HG02943 (cell line): Measurements from ENCODE around the gene LHX1.

Source experiments
- ATAC-seq: cut with Tn5 transposase; IDR thresholded peaks from one replicate; pipeline ENCODE4 v1.9.1; 2021; ENCODE audit warnings: mild to moderate bottlenecking, low read depth, moderate library complexity; ENCODE audit not compliant: unreplicated experiment

LHX1 gene

GRCh38 chr17:36921095-36921851 is 16.0 kb upstream of the LHX1 start:
- no peak for ATAC-seq

GRCh38 chr17:36922175-36922574 is 15.1 kb upstream of the LHX1 start:
- ATAC-seq: no peak

- no peak for ATAC-seq
Measured at GRCh38 chr17:36923814-36924221, 13.5 kb upstream of the LHX1 start.

- no peak for ATAC-seq
Measured at GRCh38 chr17:36926226-36926625, 11.0 kb upstream of the LHX1 start.

GRCh38 chr17:36926701-36927100 is 10.6 kb upstream of the LHX1 start:
- no peak for ATAC-seq

DNA sequence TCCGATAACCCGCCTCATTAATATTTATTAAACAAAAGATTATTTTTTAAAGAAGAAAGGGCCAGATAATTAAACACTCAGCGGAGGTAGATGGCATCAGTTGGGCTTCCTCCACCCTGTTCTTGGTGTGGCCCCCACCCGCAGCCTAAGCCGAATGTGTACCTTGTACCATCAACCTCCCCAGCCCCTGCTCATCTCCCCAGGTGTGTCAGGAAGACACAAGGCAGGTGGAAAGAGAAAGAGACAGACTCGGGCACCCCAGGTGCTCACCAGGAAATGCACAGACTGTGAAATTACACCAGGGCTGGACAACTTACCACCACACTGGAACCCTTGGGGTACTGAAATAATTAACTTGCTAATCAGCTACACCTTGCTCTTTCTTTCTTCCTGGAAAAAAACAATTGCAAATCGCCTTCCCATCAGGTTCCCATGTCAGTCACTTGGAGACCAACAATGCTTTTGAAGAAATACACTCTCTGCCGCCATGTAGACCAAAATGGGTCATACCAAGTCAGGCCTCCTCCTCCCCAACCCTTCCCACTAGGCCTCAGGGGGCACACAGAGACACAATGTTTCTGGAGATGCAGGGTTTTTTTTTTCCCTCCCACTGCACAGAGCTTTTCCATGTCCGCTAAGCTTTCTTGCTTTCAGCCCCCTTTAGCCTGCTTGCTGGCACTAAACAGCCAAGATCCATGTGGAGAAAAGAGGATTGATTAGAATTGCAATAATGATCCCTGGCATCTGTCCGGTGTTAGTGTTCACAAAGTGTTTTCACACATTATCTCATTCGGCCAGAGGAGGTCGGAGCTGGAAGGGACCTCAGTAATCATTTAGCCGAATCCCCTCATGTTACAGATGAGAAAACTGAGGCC is 8.6 kb upstream of the LHX1 start:
- no peak for ATAC-seq

DNA sequence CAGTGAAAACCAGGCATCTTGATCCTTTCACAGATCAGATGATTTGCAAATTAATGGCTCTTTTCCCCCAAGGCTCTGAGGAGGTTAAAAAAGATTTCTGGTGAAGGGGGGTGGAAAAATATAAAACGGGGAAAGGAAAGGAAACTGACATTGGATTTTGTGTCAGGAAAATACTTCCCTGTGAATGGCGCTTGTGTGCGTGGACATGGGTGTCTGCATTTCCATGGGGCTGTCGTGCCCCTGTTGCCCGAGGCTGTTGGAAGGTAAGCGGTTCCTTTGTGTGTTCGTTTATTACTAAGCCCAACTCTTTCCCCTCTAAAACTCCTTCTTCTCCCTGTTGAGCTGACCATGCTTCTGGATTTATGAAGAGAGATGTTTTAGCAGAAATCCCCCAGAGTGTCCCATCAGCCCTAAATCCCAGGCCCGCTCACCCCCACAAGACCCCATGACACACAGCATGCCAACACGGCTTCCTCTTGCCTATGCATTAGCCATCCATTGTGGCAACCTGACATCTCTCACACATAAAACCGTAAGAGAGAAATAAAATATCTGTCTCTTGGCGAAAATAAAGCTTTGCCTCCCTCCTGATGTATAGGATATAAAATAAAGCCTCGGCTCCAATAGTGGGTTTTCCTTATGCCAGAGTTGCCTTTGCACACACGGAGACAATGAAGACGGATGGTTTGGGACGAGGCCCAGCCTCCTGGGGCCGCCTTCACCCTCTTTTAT is 7.3 kb upstream of the LHX1 start:
- no peak for ATAC-seq

DNA sequence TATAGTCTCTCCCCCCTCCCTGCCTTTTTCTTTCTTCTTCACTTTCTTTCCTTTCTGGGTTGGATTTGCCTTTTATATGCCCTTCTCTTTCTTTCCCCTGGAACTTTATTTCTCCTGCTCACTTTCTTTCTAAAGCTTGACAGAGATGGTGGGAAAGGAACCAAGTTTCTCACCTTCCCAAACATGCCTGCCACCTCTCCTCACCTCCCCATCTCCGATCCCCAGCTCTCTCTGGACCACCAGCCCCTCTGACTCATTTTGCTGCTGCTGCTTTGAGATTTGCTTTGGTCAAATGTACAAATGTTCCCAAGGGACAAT is 6.7 kb upstream of the LHX1 start:
- no peak for ATAC-seq

- ATAC-seq: no peak
Measured at GRCh38 chr17:36931096-36931696, 6.1 kb upstream of the LHX1 start.

- no peak for ATAC-seq
Measured at GRCh38 chr17:36931697-36932382, 5.4 kb upstream of the LHX1 start.

- ATAC-seq: no peak
Measured at GRCh38 chr17:36932383-36932693, 4.9 kb upstream of the LHX1 start.

DNA sequence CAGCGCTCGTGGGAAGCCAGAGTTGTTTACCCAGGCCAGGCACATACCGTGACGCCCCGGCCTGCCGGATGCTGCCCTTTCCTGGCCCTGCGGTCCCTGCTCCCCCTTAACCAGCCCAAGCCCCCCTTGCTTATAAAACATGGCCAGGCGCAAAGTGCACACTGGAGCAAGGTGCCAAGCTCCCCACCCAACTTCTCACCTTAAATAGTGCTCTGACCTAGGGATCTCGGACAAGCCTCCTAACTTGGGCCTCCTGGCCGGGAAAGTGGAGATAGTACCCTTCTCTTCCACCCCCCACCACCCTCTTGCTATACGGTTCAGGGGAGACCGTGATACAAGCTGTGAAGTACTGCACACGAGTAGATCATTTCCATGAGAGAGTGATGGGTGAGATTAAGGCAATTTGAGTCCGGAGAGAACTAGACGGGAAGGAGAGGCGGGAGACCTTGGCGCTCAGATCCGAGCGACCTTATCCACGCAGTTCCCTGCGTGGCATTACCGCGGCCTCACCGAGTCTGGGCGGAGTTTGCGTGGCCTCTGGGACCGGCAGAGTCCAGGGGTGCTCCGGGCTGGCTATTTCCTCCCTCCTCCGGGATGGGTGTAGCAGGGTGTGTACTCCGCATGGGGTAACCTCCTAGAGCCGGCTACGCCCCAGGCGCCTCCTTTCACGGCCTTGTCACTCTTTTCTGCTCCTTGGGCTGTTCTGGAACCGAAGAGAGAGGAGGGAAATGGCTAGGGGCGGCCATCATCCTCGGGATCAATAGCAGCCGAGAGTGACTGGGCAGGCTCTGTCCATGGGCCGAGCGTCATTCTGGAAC is 4.4 kb upstream of the LHX1 start:
- ATAC-seq: no peak

- no peak for ATAC-seq
Measured at GRCh38 chr17:36933512-36934143, 3.6 kb upstream of the LHX1 start.

GRCh38 chr17:36934144-36934691 is 3.1 kb upstream of the LHX1 start:
- ATAC-seq: no peak

DNA sequence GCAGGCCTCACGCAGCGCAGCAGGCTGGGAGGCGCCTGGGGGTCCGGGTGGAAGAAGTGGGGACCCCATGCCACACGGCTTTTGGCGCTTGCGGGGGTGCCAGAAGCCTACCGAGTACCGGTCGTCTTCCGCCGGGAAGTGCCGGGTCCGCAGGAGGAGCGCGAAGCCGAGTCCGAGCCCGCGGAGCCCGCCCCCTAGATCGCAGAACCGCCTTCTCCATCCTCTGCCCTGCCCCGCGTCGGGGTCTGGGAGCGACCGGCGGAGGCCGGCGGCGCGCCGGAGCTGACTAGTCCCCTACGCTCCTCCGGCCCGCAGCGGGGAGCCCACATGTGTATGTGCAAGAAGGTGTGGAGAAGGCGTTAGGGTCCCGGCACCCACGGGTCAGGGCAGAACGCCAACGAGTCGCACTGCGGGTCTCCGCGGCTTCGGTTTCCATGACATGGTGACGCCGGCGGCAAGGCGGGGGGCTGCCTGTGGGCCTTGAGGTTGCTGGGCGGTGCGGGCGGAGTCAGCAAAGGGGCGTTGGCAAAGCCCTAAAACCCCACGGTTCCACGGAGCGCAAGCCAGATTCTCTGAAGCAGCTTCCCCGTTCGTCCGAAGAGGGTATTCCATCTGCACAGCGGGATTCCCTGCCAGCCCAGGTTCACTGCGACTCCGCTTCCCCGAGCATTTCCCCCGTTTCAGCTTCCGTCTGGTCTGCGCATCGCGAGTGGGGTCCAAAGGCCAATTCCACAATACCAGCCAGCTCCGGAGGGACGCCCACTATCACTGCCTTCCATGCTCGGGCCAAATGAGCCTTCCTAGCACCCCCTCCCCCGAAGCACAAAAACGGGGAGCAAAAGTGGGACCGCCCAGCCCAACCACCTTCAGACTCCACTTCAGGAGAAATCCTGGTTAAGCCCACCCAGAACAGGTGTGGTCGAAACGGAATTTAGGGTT is 2.3 kb upstream of the LHX1 start:
- ATAC-seq: no peak

- no peak for ATAC-seq
Measured at GRCh38 chr17:36935671-36936454, 1.4 kb upstream of the LHX1 start.

GRCh38 chr17:36936455-36937000 is 747 bp upstream of the LHX1 start:
- no peak for ATAC-seq
